ENCODE measurements around the gene GABPB1. TPM values are rescaled to one million over a fixed set of nuclear protein-coding genes. Genes with fewer than 3 reads are reported as not detected.
A peak's percentile ranks its signal among the peaks of the same experiment; 100 is the strongest.

Gene GABPB1
- total and polyA plus RNA-seq, 2 of the 13 experiments (the other 11 are each of a cell fraction or from before 2014, with no cell fraction given): 17.5 to 39.5 TPM

DNA sequence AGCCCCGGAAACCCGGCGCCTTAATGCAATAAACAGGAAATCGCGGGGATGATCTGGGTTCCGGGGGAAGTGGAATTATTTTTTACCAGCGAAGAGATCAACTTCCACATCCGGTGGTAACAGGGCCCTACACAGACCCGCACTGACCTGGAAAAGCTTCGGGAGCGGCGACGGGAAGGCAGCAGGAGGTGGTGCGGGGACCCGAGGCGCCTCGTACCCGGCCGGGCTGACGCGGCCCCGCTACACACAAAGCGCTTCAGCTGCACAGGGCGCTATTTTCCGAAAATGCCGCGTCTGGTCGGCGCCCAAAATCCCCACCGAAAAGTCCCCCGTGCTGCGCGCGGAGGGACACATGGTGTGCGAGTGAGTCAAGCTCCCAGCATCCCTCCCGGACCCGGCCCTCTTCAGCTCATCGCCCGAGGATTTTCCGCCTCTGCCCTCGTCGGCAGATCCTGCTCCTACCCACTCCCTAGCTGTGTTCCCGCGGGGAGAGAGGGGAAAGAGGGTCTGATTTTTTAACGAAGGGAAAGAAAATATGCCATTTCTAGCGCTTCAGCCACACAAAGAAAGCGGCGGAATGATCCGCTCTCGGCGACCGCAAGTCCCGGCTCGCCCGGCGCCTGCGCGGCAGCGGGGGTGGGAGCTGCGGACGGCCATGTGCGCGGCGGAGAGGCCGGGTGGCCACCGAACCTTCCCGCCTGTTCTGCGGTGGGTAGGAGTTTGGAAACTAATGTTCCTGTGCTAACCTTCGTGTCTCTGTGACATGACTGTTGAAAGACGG is at the start of gene GABPB1 (continued):
- TF ChIP-seq SIX1 (CRISPR knock-in tag; IDR thresholded peaks at IDR 0.05; ENCODE audit: borderline replicate concordance): peak; percentile 32; the same call in 1 of the 2 replicates
- no peak for TF ChIP-seq ZNF567 (CRISPR knock-in tag; IDR thresholded peaks at IDR 0.05; ENCODE audit: borderline replicate concordance)
- peak; percentile 69; the same call in 1 of the 2 replicates for TF ChIP-seq ZSCAN29 (CRISPR knock-in tag; conservative IDR thresholded peaks at IDR 0.05)
- peak; percentile 95 for TF ChIP-seq TMF1 (CRISPR knock-in tag; IDR thresholded peaks at IDR 0.05; ENCODE audit: low read depth)
- TF ChIP-seq, protein P1, sequence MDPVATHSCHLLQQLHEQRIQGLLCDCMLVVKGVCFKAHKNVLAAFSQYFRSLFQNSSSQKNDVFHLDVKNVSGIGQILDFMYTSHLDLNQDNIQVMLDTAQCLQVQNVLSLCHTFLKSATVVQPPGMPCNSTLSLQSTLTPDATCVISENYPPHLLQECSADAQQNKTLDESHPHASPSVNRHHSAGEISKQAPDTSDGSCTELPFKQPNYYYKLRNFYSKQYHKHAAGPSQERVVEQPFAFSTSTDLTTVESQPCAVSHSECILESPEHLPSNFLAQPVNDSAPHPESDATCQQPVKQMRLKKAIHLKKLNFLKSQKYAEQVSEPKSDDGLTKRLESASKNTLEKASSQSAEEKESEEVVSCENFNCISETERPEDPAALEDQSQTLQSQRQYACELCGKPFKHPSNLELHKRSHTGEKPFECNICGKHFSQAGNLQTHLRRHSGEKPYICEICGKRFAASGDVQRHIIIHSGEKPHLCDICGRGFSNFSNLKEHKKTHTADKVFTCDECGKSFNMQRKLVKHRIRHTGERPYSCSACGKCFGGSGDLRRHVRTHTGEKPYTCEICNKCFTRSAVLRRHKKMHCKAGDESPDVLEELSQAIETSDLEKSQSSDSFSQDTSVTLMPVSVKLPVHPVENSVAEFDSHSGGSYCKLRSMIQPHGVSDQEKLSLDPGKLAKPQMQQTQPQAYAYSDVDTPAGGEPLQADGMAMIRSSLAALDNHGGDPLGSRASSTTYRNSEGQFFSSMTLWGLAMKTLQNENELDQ (CRISPR knock-in tag; IDR thresholded peaks at IDR 0.05; ENCODE audit: borderline replicate concordance): no peak
- peak; percentile 25 for TF ChIP-seq FOXJ3 (CRISPR knock-in tag; IDR thresholded peaks at IDR 0.05; ENCODE audit: borderline replicate concordance)
- 0 out of 2 replicates have a peak, but pooled peaks have one; percentile 60 for TF ChIP-seq ZNF737 (CRISPR knock-in tag; IDR thresholded peaks at IDR 0.05; ENCODE audit: borderline replicate concordance)
- TF ChIP-seq ZBTB38 (CRISPR knock-in tag; IDR thresholded peaks at IDR 0.05): 0 out of 2 replicates have a peak, but pooled peaks have one; percentile 33
- TF ChIP-seq, protein P2, sequence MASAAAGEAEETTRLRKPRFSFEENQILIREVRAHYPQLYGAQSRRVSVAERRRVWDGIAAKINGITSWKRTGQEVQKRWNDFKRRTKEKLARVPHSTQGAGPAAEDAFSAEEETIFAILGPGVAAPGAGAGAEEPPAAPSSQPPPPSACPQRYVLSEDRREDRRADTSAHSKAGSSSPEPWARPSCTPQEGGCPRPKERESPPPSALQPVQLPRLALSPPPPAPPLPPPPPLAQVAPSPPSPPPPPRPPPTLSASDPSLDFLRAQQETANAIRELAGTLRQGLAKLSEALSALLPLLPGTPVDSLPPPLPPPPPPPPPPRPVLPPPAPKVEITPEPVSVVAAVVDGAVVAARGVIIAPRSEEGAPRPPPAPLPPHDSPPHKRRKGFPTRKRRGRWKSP (CRISPR knock-in tag; IDR thresholded peaks at IDR 0.05): peak; percentile 89
- no peak for TF ChIP-seq PBX2 (CRISPR knock-in tag; IDR thresholded peaks at IDR 0.05)
- TF ChIP-seq ZIK1 (CRISPR knock-in tag; IDR thresholded peaks at IDR 0.05; ENCODE audit: borderline replicate concordance, low read depth): peak; percentile 51; the same call in 1 of the 2 replicates
- peak; percentile 65; the same call in 1 of the 2 replicates for TF ChIP-seq ZFP90 (CRISPR knock-in tag; IDR thresholded peaks at IDR 0.05; ENCODE audit: borderline replicate concordance)
- TF ChIP-seq MIER3 (CRISPR knock-in tag; IDR thresholded peaks at IDR 0.05; ENCODE audit: borderline replicate concordance): peak; percentile 61; the same call in 1 of the 2 replicates
- TF ChIP-seq ZNF766 (CRISPR knock-in tag; IDR thresholded peaks at IDR 0.05; ENCODE audit: borderline replicate concordance): peak; percentile 83; the same call in 1 of the 2 replicates
- no peak for TF ChIP-seq TRAFD1 (CRISPR knock-in tag; IDR thresholded peaks at IDR 0.05; ENCODE audit: borderline replicate concordance)
- TF ChIP-seq ZNF496 (CRISPR knock-in tag; IDR thresholded peaks at IDR 0.05; ENCODE audit: insufficient replicate concordance): no peak
- 0 out of 2 replicates have a peak, but pooled peaks have one; percentile 48 for TF ChIP-seq MEIS1 (CRISPR knock-in tag; IDR thresholded peaks at IDR 0.05; ENCODE audit: borderline replicate concordance)
- TF ChIP-seq TBX3 (IDR thresholded peaks at IDR 0.05; ENCODE audit: borderline replicate concordance): no peak
- 0 out of 2 replicates have a peak, but pooled peaks have one; percentile 65 for TF ChIP-seq KLF6 (CRISPR knock-in tag; IDR thresholded peaks at IDR 0.05)

Data from HepG2 (cell line).